ENCODE measurements around the gene TMEM126B. TPM values are rescaled to one million over a fixed set of nuclear protein-coding genes. Genes with fewer than 3 reads are reported as not detected.

Gene TMEM126B
- total and polyA plus RNA-seq, 2 donors (not counting 3 experiments of a cell fraction or from before 2014, with no cell fraction given) = 51.2 to 53.7 TPM

DNA sequence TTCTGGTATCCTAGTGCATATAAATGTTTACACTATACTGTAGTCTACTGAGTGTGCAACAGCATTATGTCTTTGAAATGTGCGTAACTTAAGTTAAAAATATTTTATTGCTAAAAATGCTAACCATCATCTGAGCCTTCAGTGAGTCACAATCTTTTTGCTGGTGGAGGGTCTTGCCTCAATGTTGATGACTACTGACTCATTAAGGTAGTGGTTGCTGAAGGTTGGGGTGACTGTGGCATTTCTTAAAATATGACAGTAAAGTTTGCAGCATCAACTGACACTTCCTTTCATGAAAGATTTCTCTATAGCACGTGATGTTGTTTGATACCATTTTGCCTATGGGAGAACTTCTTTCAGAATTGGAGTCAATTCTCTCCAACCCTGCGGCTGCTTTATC lies 45.0 kb downstream of the TMEM126B start:
- intact Hi-C loops (cut with micrococcal nuclease) (no loop called here), dilution Hi-C loops (cut with MboI; ENCODE audit: extremely low pct_ligation_motif_present, low sequenced_read_pairs) (no loop called here)
- H3K9me3 ChIP-seq (replicated peaks; ENCODE audit: control insufficient read depth, insufficient read depth, low read length) = no peaks in the 10 kb centered on the region
- TF ChIP-seq MYC (IDR thresholded peaks at IDR 0.05; ENCODE audit: low read depth, low read length) (no peak), EZH2 (IDR thresholded peaks at IDR 0.05; ENCODE audit: borderline replicate concordance, low read depth, low read length, severe bottlenecking) (no peak), FOS (IDR thresholded peaks at IDR 0.05; ENCODE audit: borderline replicate concordance, insufficient read depth, low read length) (no peak)
- TF ChIP-seq, protein P1, sequence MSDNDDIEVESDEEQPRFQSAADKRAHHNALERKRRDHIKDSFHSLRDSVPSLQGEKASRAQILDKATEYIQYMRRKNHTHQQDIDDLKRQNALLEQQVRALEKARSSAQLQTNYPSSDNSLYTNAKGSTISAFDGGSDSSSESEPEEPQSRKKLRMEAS (IDR thresholded peaks at IDR 0.05; ENCODE audit: insufficient read depth, insufficient read length) = no peak
- H3K79me2 ChIP-seq (ENCODE audit: control insufficient read depth, insufficient read depth, low read length) = no peaks in the 10 kb centered on the region
- H3K4me3 ChIP-seq (replicated peaks in 1 of 3; ENCODE audit: insufficient read depth in 1 of 3, low read depth in 1 of 3, low read length in 3 of 3) = no peak overlapping the region
- no peak overlapping the region for H2AFZ ChIP-seq (ENCODE audit: low read depth, low read length)
- POLR2A ChIA-PET = no interaction called here
- BruUV-seq (replicated peaks) = no TSS peak
- no peaks in the 10 kb centered on the region for H4K20me1 ChIP-seq (replicated peaks; ENCODE audit: control insufficient read depth, extremely low read depth, insufficient read depth, low read length)
- no peaks in the 10 kb centered on the region for H3K9me1 ChIP-seq (replicated peaks; ENCODE audit: control insufficient read depth, extremely low read depth, insufficient read depth, low read length)
- no peak overlapping the region for H3K4me2 ChIP-seq (ENCODE audit: insufficient read depth, low read length)
- DNase-seq (ENCODE audit: low read depth, low spot score) (no peak), FAIRE-seq (no peak)
- no peak overlapping the region for H3K27ac ChIP-seq (ENCODE audit: insufficient read depth, low read depth, low read length)
- H3K27me3 ChIP-seq (ENCODE audit: control insufficient read depth in 2 of 2, insufficient read depth in 2 of 2, low read length in 2 of 2) = peaks cover 21 to 36% of the 10 kb centered on the region in 2 experiments
- H3K9ac ChIP-seq (replicated peaks; ENCODE audit: extremely low read depth, insufficient read depth, low read length) = no peak overlapping the region
- H3K36me3 ChIP-seq (ENCODE audit: control insufficient read depth in 2 of 2, extremely low read depth in 1 of 2, insufficient read depth in 2 of 2, low read length in 2 of 2) = no peaks in the 10 kb centered on the region
- no peaks in the 10 kb centered on the region for H3K4me1 ChIP-seq (ENCODE audit: control insufficient read depth, extremely low read depth, insufficient read depth, low read length)
- CTCF ChIA-PET = interaction anchor here (1.4 kb wide), 2 partner anchors 11 to 68 kb away, joined by 3 read pairs; no protein-coding TSS in a partner anchor

DNA sequence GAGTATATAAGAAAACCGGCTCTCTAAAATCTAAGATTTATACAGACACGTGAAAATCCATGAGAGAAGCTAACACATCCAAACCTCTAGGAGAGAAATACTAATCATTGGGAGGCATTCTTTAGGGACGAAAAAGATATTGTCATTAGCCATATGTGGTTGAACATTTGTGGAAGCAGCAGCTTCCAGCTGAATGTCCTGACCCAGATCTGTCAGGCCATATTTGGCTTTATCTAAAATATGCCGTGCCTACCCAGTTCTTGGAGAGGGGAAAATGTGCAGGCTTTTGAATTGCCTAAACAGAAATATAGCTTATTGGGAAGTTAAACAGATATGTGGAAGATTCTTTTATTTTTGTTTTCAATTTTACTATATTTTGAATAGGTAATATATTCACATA lies 51.2 kb downstream of the TMEM126B start:
- FAIRE-seq = no peak
- intact Hi-C loops (cut with micrococcal nuclease) = no loop called here
- H3K27ac ChIP-seq (ENCODE audit: insufficient read depth, low read depth, low read length) = no peak overlapping the region
- no peak overlapping the region for H2AFZ ChIP-seq (ENCODE audit: low read depth, low read length)
- H3K9ac ChIP-seq (replicated peaks; ENCODE audit: extremely low read depth, insufficient read depth, low read length) = no peak overlapping the region
- TF ChIP-seq EZH2 (IDR thresholded peaks at IDR 0.05; ENCODE audit: borderline replicate concordance, low read depth, low read length, severe bottlenecking) (no peak), GATA2 (IDR thresholded peaks at IDR 0.05; ENCODE audit: insufficient read depth, insufficient read length, low read depth, low read length) (no peak)
- TF ChIP-seq, protein P2, sequence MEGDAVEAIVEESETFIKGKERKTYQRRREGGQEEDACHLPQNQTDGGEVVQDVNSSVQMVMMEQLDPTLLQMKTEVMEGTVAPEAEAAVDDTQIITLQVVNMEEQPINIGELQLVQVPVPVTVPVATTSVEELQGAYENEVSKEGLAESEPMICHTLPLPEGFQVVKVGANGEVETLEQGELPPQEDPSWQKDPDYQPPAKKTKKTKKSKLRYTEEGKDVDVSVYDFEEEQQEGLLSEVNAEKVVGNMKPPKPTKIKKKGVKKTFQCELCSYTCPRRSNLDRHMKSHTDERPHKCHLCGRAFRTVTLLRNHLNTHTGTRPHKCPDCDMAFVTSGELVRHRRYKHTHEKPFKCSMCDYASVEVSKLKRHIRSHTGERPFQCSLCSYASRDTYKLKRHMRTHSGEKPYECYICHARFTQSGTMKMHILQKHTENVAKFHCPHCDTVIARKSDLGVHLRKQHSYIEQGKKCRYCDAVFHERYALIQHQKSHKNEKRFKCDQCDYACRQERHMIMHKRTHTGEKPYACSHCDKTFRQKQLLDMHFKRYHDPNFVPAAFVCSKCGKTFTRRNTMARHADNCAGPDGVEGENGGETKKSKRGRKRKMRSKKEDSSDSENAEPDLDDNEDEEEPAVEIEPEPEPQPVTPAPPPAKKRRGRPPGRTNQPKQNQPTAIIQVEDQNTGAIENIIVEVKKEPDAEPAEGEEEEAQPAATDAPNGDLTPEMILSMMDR (IDR thresholded peaks at IDR 0.05; ENCODE audit: extremely low read depth in 1 of 2, insufficient read depth in 1 of 2, low read depth in 1 of 2, low read length in 2 of 2) = no peak
- TF ChIP-seq, protein P1 (IDR thresholded peaks at IDR 0.05; ENCODE audit: insufficient read depth, insufficient read length) = no peak
- H4K20me1 ChIP-seq (replicated peaks; ENCODE audit: control insufficient read depth, extremely low read depth, insufficient read depth, low read length) = no peaks in the 10 kb centered on the region
- no peak overlapping the region for H3K4me2 ChIP-seq (ENCODE audit: insufficient read depth, low read length)
- H3K4me3 ChIP-seq (replicated peaks in 1 of 3; ENCODE audit: insufficient read depth in 1 of 3, low read depth in 1 of 3, low read length in 3 of 3) = no peak overlapping the region
- H3K4me1 ChIP-seq (ENCODE audit: control insufficient read depth, extremely low read depth, insufficient read depth, low read length) = peaks cover 4% of the 10 kb centered on the region
- dilution Hi-C loops (cut with MboI; ENCODE audit: extremely low pct_ligation_motif_present, low sequenced_read_pairs) = no loop called here
- ChIA-PET CTCF (interaction anchor here (0.9 to 2.4 kb wide), 7 partner anchors 10 to 175 kb away, joined by 3 to 10 read pairs (median 4); partner anchors contain the start of gene CCDC83), POLR2A (interaction anchor here (0.6 kb wide), 1 partner anchor 108 kb away, joined by 3 read pairs; no protein-coding TSS in a partner anchor)
- peaks cover 20 to 43% of the 10 kb centered on the region in 2 experiments for H3K27me3 ChIP-seq (ENCODE audit: control insufficient read depth in 2 of 2, insufficient read depth in 2 of 2, low read length in 2 of 2)
- no peaks in the 10 kb centered on the region for H3K9me3 ChIP-seq (replicated peaks; ENCODE audit: control insufficient read depth, insufficient read depth, low read length)
- H3K36me3 ChIP-seq (ENCODE audit: control insufficient read depth in 2 of 2, extremely low read depth in 1 of 2, insufficient read depth in 2 of 2, low read length in 2 of 2) = no peaks in the 10 kb centered on the region
- no peaks in the 10 kb centered on the region for H3K79me2 ChIP-seq (ENCODE audit: control insufficient read depth, insufficient read depth, low read length)
- H3K9me1 ChIP-seq (replicated peaks; ENCODE audit: control insufficient read depth, extremely low read depth, insufficient read depth, low read length) = no peaks in the 10 kb centered on the region
- no peak for DNase-seq (ENCODE audit: low read depth, low spot score)
- BruUV-seq (replicated peaks) = no TSS peak

Data from endothelial cell of umbilical vein (primary cell).